Calu3 (cell line): Measurements from ENCODE around the gene TADA2A. TPM values are rescaled to one million over a fixed set of nuclear protein-coding genes. Genes with fewer than 3 reads are reported as not detected.
A peak's percentile ranks its signal among the peaks of the same experiment; 100 is the strongest.

Source experiments
- BruUV-seq: library from RNA; stranded (reverse); fragments of 400-500 nt; replicated peaks from 2 replicates; lab custom pipeline; 2021; lab: Mats Ljungman, UMichigan
- CTCF ChIA-PET: fragments of 300-600 bp; sonication (Branson Sonifier 250); formaldehyde crosslinking; loops from one replicate; lab custom pipeline; 2022; ENCODE audit warnings: antibody characterized with exemption; lab: Charles Lee
- DNase-seq: peaks from one replicate; pipeline ENCODE4 v3.0.0; 2022
- H3K27ac Mint-ChIP-seq: one replicate; pipeline ENCODE4 v1.8.0; 2022; ENCODE audit warnings: mixed read lengths; ENCODE audit not compliant: unreplicated experiment
- H3K27me3 Mint-ChIP-seq: one replicate; pipeline ENCODE4 v1.8.0; 2022; ENCODE audit warnings: mixed read lengths; ENCODE audit not compliant: unreplicated experiment
- H3K36me3 Mint-ChIP-seq: one replicate; pipeline ENCODE4 v1.8.0; 2022; ENCODE audit warnings: mild to moderate bottlenecking, moderate library complexity, mixed read lengths; ENCODE audit not compliant: insufficient read depth, unreplicated experiment
- H3K4me1 Mint-ChIP-seq: one replicate; pipeline ENCODE4 v1.8.0; 2022; ENCODE audit warnings: mild to moderate bottlenecking, low read depth, mixed read lengths; ENCODE audit not compliant: unreplicated experiment
- H3K4me3 Mint-ChIP-seq: one replicate; pipeline ENCODE4 v1.8.0; 2022; ENCODE audit warnings: mild to moderate bottlenecking, low read depth, moderate library complexity, mixed read lengths; ENCODE audit not compliant: unreplicated experiment
- H3K9me3 Mint-ChIP-seq: one replicate; pipeline ENCODE4 v1.8.0; 2022; ENCODE audit warnings: low read depth, mixed read lengths; ENCODE audit not compliant: unreplicated experiment
- intact Hi-C: fragments of 100-400 bp; cut with micrococcal nuclease; formaldehyde crosslinking; loops from one replicate; pipeline ENCODE4 v1.10.0; 2022; ENCODE audit not compliant: unreplicated experiment
- total RNA-seq: library from RNA; stranded (reverse); gene quantifications from 2 replicates; pipeline ENCODE4 v1.2.3, GENCODE V29; 2022
- TF ChIP-seq, protein P1 (sequence below): fragments of 200-600 bp; IDR thresholded peaks from one replicate; pipeline ENCODE4 v1.8.0; 2022; ENCODE audit warnings: antibody characterized with exemption; ENCODE audit not compliant: unreplicated experiment

TADA2A gene
- total RNA-seq, 1 experiment from 2014 or later: 102 TPM

DNA sequence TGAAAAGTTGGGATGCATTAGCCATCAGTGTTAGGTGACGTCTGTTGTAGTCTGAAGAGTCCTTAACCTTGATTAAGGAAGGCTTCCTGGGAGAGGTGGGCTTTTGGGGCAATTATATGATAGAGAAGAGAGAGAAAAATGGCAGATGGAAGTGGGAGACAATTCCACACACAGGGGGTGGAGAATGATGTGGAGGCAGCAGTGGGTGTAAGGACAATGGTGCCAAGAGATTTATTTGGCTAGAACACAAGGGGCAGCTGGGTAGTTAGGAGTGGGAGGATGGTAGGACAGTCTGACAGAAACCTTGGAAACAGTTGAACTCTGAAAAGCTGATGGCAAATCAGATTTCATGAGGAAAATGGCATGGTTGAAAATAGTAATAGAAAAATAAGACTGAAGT, 72.3 kb downstream of the TADA2A start:
- Mint-ChIP-seq H3K4me3 (no peak overlapping the region), H3K27me3 (no peaks in the 10 kb centered on the region), H3K4me1 (peaks cover 30% of the 10 kb centered on the region), H3K9me3 (no peaks in the 10 kb centered on the region), H3K27ac (no peak overlapping the region), H3K36me3 (peaks cover 47% of the 10 kb centered on the region)
- no peak for DNase-seq
- intact Hi-C loops: no loop called here
- no TSS peak for BruUV-seq
- TF ChIP-seq, protein P1, sequence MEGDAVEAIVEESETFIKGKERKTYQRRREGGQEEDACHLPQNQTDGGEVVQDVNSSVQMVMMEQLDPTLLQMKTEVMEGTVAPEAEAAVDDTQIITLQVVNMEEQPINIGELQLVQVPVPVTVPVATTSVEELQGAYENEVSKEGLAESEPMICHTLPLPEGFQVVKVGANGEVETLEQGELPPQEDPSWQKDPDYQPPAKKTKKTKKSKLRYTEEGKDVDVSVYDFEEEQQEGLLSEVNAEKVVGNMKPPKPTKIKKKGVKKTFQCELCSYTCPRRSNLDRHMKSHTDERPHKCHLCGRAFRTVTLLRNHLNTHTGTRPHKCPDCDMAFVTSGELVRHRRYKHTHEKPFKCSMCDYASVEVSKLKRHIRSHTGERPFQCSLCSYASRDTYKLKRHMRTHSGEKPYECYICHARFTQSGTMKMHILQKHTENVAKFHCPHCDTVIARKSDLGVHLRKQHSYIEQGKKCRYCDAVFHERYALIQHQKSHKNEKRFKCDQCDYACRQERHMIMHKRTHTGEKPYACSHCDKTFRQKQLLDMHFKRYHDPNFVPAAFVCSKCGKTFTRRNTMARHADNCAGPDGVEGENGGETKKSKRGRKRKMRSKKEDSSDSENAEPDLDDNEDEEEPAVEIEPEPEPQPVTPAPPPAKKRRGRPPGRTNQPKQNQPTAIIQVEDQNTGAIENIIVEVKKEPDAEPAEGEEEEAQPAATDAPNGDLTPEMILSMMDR: no peak
- CTCF ChIA-PET: interaction anchor here (3.2 kb wide), 1 partner anchor 9 kb away, joined by 12 read pairs; no protein-coding TSS in a partner anchor

DNA sequence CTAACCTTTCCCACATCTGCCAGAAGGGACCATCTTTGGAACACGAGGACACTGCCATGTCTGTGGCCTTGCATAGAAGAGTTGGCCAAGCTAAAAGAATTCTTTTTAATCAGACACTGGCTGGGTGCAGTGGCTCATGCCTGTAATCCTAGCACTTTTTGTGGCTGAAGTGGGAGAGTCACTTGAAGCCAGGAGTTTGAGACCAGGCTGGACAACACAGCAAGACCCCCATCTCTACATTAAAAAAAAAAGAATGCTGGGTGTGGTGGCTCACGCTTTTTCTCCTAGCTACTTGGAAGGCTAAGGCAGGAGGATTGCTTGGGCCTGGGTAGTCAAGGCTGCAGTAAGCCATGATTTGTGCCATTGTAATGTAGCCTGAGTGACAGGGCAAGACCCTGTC, 73.7 kb downstream of the TADA2A start:
- peaks cover 38% of the 10 kb centered on the region for H3K36me3 Mint-ChIP-seq
- no peak overlapping the region for H3K4me3 Mint-ChIP-seq
- H3K27ac Mint-ChIP-seq: no peak overlapping the region
- H3K9me3 Mint-ChIP-seq: no peaks in the 10 kb centered on the region
- H3K4me1 Mint-ChIP-seq: peaks cover 29% of the 10 kb centered on the region
- H3K27me3 Mint-ChIP-seq: no peaks in the 10 kb centered on the region
- intact Hi-C loops: no loop called here
- TF ChIP-seq, protein P1: no peak
- DNase-seq: no peak
- CTCF ChIA-PET: interaction anchor here (0.5 to 1.2 kb wide), 7 partner anchors 9 to 372 kb away, joined by 3 to 6 read pairs (median 3); partner anchors contain the start of genes DUSP14 and SYNRG
- BruUV-seq: no TSS peak

DNA sequence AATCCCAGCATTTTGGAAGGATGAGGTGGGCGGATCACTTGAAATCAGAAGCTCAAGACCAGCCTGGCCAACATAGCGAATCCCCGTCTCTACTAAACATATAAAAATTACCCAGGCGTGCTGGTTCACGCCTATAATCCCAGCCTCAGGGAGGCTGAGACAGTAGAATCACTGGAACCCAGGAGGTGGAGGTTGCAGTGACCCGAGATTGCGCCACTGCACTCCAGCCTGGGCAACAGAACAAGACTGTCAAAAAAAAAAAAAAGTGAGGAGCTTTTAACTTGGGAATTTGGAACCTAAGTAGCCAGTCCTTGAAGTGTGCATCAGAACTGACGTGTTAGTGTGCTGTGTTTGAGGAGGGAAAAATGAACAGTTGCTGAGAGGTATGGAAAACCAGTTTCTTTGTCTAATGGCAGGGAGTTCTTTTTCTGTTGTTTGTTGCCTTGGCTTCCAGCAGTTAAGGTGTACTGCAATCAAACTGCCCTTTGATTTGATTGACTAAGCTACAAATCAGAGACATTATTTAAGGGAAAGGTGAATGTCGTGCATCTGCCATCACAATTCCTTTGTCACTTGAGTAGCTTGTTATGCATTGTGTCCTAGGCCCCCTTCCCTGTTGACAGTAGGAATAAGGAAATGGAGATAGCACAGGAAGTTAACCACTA, 74.4 kb downstream of the TADA2A start:
- CTCF ChIA-PET: interaction anchor here (0.7 to 1.6 kb wide), 4 partner anchors 9 to 122 kb away, joined by 3 to 6 read pairs (median 4); partner anchors contain the start of gene DUSP14
- Mint-ChIP-seq H3K27ac (no peak overlapping the region), H3K27me3 (no peaks in the 10 kb centered on the region), H3K4me3 (no peak overlapping the region), H3K4me1 (peaks cover 22% of the 10 kb centered on the region), H3K36me3 (peaks cover 31% of the 10 kb centered on the region), H3K9me3 (no peaks in the 10 kb centered on the region)
- BruUV-seq: no TSS peak
- no peak for DNase-seq
- TF ChIP-seq, protein P1: no peak
- intact Hi-C loops: no loop called here

DNA sequence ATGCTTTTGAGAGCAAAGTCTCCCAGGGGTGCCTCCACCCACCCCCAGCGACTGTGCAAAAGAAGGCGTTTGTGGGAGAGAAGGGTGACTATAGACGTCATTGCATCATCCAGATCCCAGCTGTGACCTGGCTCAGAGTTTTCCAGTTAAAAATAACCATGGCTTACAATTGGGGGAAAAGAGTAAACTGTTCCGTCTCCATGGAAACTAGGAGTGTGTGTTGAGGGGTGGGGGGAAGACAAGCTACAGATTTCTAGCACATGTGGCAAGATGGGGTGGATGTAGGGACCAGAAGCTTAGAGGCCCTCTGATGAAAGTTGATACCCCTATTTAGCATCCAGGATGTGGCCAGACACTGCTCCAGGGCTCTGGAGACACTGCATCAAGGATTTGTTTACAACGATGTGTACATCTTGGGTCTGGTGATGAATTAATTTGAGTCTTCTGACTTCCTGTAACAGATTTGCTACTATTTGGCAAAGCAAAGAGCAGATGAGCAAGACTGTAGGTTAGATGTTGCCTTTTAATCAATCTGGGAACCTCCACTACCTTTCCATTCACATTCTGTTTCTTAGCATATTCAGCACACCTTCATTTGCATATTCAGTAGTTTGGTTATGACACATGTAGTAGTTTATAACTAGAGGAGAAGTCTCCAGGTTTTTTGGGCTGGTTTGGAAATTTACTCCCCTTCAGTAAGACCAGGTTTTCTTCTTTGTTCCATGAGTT, 76.8 kb downstream of the TADA2A start:
- no peak overlapping the region for H3K27ac Mint-ChIP-seq
- no peak for DNase-seq
- CTCF ChIA-PET: interaction anchor here (0.6 to 1.0 kb wide), 3 partner anchors 11 to 939 kb away, joined by 3 to 5 read pairs (median 4); partner anchors contain the start of gene GGNBP2

More for the DNA sequence above, 76.8 kb downstream of the TADA2A start:
- TF ChIP-seq, protein P1: no peak
- intact Hi-C loops: no loop called here
- no peaks in the 10 kb centered on the region for H3K9me3 Mint-ChIP-seq
- peaks cover 18% of the 10 kb centered on the region for H3K4me1 Mint-ChIP-seq
- H3K27me3 Mint-ChIP-seq: no peaks in the 10 kb centered on the region
- peaks cover 14% of the 10 kb centered on the region for H3K36me3 Mint-ChIP-seq
- TSS peak; percentile 13 for BruUV-seq
- no peak overlapping the region for H3K4me3 Mint-ChIP-seq
